GM12878 (cell line): ENCODE data around the gene BEGAIN. TPM values are rescaled to one million over a fixed set of nuclear protein-coding genes. Genes with fewer than 3 reads are reported as not detected.

ENCODE experiments used
- ATAC-seq: fragments of 200-7000 bp; cut with Tn5 transposase; 3 replicates; pipeline ENCODE4 v1.9.1; 2020; ENCODE audit warnings: mild to moderate bottlenecking, moderate library complexity
- BruUV-seq: library from RNA; stranded (reverse); fragments of 400-500 nt; replicated peaks from 2 replicates; lab custom pipeline; 2021; lab: Mats Ljungman, UMichigan
- CTCF ChIA-PET: fragments of 300-600 bp; sonication (Branson Sonifier 250); formaldehyde crosslinking; extraction: SDS; loops from one replicate; lab custom pipeline; 2021; ENCODE audit warnings: inconsistent platforms; lab: Yijun Ruan, JAX
- POLR2A ChIA-PET: fragments of 350-600 bp; formaldehyde crosslinking; extraction: SDS; loops from one replicate; lab custom pipeline; 2021; ENCODE audit warnings: inconsistent platforms; lab: Charles Lee
- RAD21 ChIA-PET: fragments of 300-600 bp; sonication (Branson Sonifier 250); formaldehyde crosslinking; loops from one replicate; lab custom pipeline; 2023; ENCODE audit warnings: antibody characterized with exemption; ENCODE audit not compliant: unreplicated experiment; lab: Charles Lee
- SMC1A ChIA-PET: fragments of 300-600 bp; sonication (Branson Sonifier 250); formaldehyde crosslinking; loops from one replicate; lab custom pipeline; 2023; ENCODE audit not compliant: unreplicated experiment, uncharacterized antibody; lab: Charles Lee
- DNase-seq: peaks from one replicate; pipeline ENCODE4 v3.0.0-alpha.2; 2011; ENCODE audit warnings: low read depth, low spot score
- FAIRE-seq: peaks from 3 replicates; lab custom pipeline; 2011; peaks lifted over from hg19 to GRCh38; lab: Jason Lieb, UNC
- H2AFZ ChIP-seq: 2 replicates; pipeline ENCODE4 v1.6.0; 2011; ENCODE audit warnings: low read depth, low read length, control low read depth; ENCODE audit not compliant: control insufficient read depth
- H3K27ac ChIP-seq: 2 replicates; pipeline ENCODE4 v1.5.1; 2011; ENCODE audit warnings: control low read depth; ENCODE audit not compliant: control insufficient read depth, insufficient read depth
- H3K27me3 ChIP-seq, 2 experiments: replicated peaks in 1 of 2; 2 replicates each; pipeline versions ENCODE4 v1.6.0 to v1.6.1; 2011; ENCODE audit warnings: low read length in 1 of 2; ENCODE audit not compliant: control insufficient read depth in 2 of 2, insufficient read depth in 2 of 2
- H3K36me3 ChIP-seq, 2 experiments: 2 replicates each; pipeline ENCODE4 v1.5.1; 2011; ENCODE audit warnings: low read length in 1 of 2; ENCODE audit not compliant: control insufficient read depth in 2 of 2, insufficient read depth in 2 of 2
- H3K4me1 ChIP-seq: 2 replicates; pipeline ENCODE4 v1.6.1; 2011; ENCODE audit warnings: mild to moderate bottlenecking, low read length, moderate library complexity, mixed read lengths; ENCODE audit not compliant: control insufficient read depth, insufficient read depth
- H3K4me2 ChIP-seq: 2 replicates; pipeline ENCODE4 v1.6.0; 2011; ENCODE audit warnings: control low read depth; ENCODE audit not compliant: control insufficient read depth, insufficient read depth
- H3K4me3 ChIP-seq: fragments of 200-600 bp; sonication (generic); 2 replicates; pipeline ENCODE4 v1.5.1; 2016
- H3K79me2 ChIP-seq: 2 replicates; pipeline ENCODE4 v1.6.0; 2011; ENCODE audit warnings: low read length; ENCODE audit not compliant: control insufficient read depth, insufficient read depth
- H3K9ac ChIP-seq: 2 replicates; pipeline ENCODE4 v1.8.0; 2011; ENCODE audit warnings: low read length, control low read depth, mixed read lengths; ENCODE audit not compliant: control insufficient read depth, insufficient read depth
- H3K9me3 ChIP-seq: replicated peaks from 3 replicates; pipeline ENCODE4 v1.5.1; 2011; ENCODE audit warnings: mild to moderate bottlenecking, low read length; ENCODE audit not compliant: control insufficient read depth, insufficient read depth
- H4K20me1 ChIP-seq: 2 replicates; pipeline ENCODE4 v1.6.0; 2011; ENCODE audit not compliant: control insufficient read depth, insufficient read depth
- CBX3 ChIP-seq: fragments of 200-600 bp; sonication (generic); IDR thresholded peaks from 2 replicates; pipeline ENCODE4 v1.6.1; 2016; ENCODE audit warnings: low read depth, borderline replicate concordance
- ESRRA ChIP-seq: IDR thresholded peaks from 2 replicates; pipeline ENCODE4 v1.6.1; 2012; ENCODE audit warnings: mild to moderate bottlenecking, low read length, improper control_type of control experiment
- HDGF ChIP-seq: fragments of 450-650 bp; IDR thresholded peaks from 2 replicates; pipeline ENCODE4 v1.6.1; 2016; ENCODE audit warnings: antibody characterized with exemption
- KLF5 ChIP-seq: fragments of 450-650 bp; IDR thresholded peaks from 2 replicates; pipeline ENCODE4 v1.6.1; 2014; ENCODE audit warnings: mild to moderate bottlenecking; ENCODE audit not compliant: partially characterized antibody
- MEF2A ChIP-seq: IDR thresholded peaks from 2 replicates; pipeline ENCODE4 v1.6.1; 2011; ENCODE audit warnings: low read depth, mild to moderate bottlenecking, low read length, moderate library complexity; ENCODE audit not compliant: insufficient read depth
- NR2C1 ChIP-seq: fragments of 450-650 bp; IDR thresholded peaks from 2 replicates; pipeline ENCODE4 v1.6.1; 2017; ENCODE audit warnings: antibody characterized with exemption, mild to moderate bottlenecking, moderate library complexity
- RFX5 ChIP-seq: IDR thresholded peaks from 2 replicates; pipeline ENCODE4 v1.6.1; 2011; ENCODE audit warnings: low read depth, low read length, improper control_type of control experiment
- SMAD1 ChIP-seq: fragments of 450-650 bp; IDR thresholded peaks from 2 replicates; pipeline ENCODE4 v1.6.1; 2018; ENCODE audit warnings: mild to moderate bottlenecking, low read depth; ENCODE audit not compliant: partially characterized antibody
- SPI1 ChIP-seq: IDR thresholded peaks from 2 replicates; pipeline ENCODE4 v1.6.1; 2011; ENCODE audit warnings: low read depth, mild to moderate bottlenecking, low read length, moderate library complexity, borderline replicate concordance; ENCODE audit not compliant: insufficient read depth
- TCF7 ChIP-seq: IDR thresholded peaks from 2 replicates; pipeline ENCODE4 v1.6.1; 2014; ENCODE audit warnings: antibody characterized with exemption, borderline replicate concordance
- WGBS: methylation state at CpG from one replicate; pipeline ENCODE4 v1.1.6; 2016; ENCODE audit warnings: low lambda C conversion rate; ENCODE audit not compliant: insufficient replicate concordance, insufficient coverage; ENCODE audit errors: missing lambda C conversion rate; 5-methylcytosine and 5-hydroxymethylcytosine counted together
- in situ Hi-C: fragments of 300-500 bp; cut with MboI; formaldehyde crosslinking; loops from 9 replicates; pipeline ENCODE4 v1.14.3; 2018; ENCODE audit warnings: mixed read lengths
- intact Hi-C: fragments of 100-400 bp; cut with micrococcal nuclease; formaldehyde crosslinking; loops from one replicate; pipeline ENCODE4 v1.14.2; 2022; ENCODE audit not compliant: unreplicated experiment
- polyA plus RNA-seq, 11 experiments: library from polyadenylated mRNA; depleted of rRNA in 4 of 11; unstranded in 6 of 11; stranded (reverse) in 5 of 11; fragments of >200 nt; fragmentation: Nextera tagmentation in 4 of 11; fragmentation: Illumina TruSeq in 1 of 11; extraction: Ambion mirVana in 4 of 11; extraction: Trizol in 1 of 11; gene quantifications; 1 replicate in 1 of 11; 2 replicates in 10 of 11; pipeline versions ENCODE4 v1.2.1 to v1.2.3, GENCODE V29; 2011 to 2016; ENCODE audit warnings: inconsistent platforms in 2 of 11, missing spikeins in 2 of 11, low read depth in 1 of 11
- total RNA-seq, 4 experiments: library from RNA; depleted of rRNA in 3 of 4; stranded (reverse); fragments of >200 nt in 3 of 4; fragmentation: Illumina TruSeq in 1 of 4; extraction: Trizol in 1 of 4; gene quantifications; 2 replicates each; pipeline versions ENCODE4 v1.2.1 to v1.2.3, GENCODE V29; 2013 to 2021
- TF ChIP-seq, protein P1 (sequence below): IDR thresholded peaks from 2 replicates; pipeline ENCODE4 v1.6.1; 2011; ENCODE audit warnings: borderline replicate concordance, low read depth, mild to moderate bottlenecking, moderate library complexity, mixed read lengths, low read length; ENCODE audit not compliant: insufficient read depth; ENCODE audit errors: extremely low read length
- TF ChIP-seq, protein P2 (sequence below): fragments of 450-650 bp; IDR thresholded peaks from 2 replicates; pipeline ENCODE4 v1.6.1; 2017; ENCODE audit warnings: antibody characterized with exemption, mild to moderate bottlenecking, moderate library complexity

BEGAIN gene
- total and polyA plus RNA-seq, 10 of the 15 experiments (the other 5 are each of a cell fraction or from before 2014, with no cell fraction given): 0.01 to 0.31 (median 0.06) TPM; not detected in 5

DNA sequence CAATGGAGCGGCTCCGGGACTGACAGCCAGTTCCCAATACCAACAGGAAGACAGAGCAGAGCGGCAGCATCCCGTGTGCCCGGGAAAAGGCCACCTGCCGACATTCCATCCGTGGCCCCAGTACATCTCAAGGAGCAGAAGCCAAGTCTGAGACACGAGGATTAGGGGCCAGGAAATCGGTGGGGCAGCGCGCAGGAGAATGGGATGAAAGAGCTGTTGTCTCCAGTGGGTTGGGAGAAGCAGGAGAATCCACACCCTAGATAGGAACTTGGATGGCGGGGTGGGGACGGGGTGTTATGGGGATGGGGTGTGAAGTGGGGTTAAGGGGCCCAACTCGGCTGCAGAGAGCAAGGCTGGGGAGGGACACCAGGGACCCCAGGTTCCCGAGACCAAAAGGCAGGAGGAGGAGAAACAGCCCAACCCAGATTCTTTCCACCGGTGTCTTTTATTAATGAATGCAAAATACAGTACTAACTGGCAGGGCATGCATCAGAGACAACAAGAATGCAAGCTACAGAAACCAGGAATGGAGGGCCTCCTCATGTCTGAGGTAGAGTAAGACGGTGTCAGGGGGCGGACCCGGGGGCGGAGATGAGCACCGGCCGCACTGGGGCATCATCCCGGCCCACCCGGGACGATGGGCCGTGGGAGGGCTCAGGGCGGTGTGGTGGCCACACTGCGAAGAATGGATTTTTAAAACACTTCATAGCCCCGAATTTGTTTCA, 50.3 kb downstream of the BEGAIN start:
- H3K4me3 ChIP-seq: no peak overlapping the region
- CTCF ChIA-PET: no interaction called here
- WGBS: 56% methylated on average over 29 of the region's 29 CpGs
- no peaks in the 10 kb centered on the region for H4K20me1 ChIP-seq
- no peak for FAIRE-seq
- ATAC-seq: no peak
- H3K79me2 ChIP-seq: no peaks in the 10 kb centered on the region
- no peak overlapping the region for H3K9ac ChIP-seq
- POLR2A ChIA-PET: no interaction called here
- no TSS peak for BruUV-seq
- RAD21 ChIA-PET: no interaction called here
- no peaks in the 10 kb centered on the region for H3K27me3 ChIP-seq
- TF ChIP-seq, protein P1, sequence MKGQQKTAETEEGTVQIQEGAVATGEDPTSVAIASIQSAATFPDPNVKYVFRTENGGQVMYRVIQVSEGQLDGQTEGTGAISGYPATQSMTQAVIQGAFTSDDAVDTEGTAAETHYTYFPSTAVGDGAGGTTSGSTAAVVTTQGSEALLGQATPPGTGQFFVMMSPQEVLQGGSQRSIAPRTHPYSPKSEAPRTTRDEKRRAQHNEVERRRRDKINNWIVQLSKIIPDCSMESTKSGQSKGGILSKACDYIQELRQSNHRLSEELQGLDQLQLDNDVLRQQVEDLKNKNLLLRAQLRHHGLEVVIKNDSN: no peak
- TF ChIP-seq KLF5 (no peak), HDGF (no peak), NR2C1 (no peak), SPI1 (no peak), RFX5 (no peak), ESRRA (no peak), SMAD1 (no peak), MEF2A (no peak), TCF7 (no peak), CBX3 (no peak)
- TF ChIP-seq, protein P2, sequence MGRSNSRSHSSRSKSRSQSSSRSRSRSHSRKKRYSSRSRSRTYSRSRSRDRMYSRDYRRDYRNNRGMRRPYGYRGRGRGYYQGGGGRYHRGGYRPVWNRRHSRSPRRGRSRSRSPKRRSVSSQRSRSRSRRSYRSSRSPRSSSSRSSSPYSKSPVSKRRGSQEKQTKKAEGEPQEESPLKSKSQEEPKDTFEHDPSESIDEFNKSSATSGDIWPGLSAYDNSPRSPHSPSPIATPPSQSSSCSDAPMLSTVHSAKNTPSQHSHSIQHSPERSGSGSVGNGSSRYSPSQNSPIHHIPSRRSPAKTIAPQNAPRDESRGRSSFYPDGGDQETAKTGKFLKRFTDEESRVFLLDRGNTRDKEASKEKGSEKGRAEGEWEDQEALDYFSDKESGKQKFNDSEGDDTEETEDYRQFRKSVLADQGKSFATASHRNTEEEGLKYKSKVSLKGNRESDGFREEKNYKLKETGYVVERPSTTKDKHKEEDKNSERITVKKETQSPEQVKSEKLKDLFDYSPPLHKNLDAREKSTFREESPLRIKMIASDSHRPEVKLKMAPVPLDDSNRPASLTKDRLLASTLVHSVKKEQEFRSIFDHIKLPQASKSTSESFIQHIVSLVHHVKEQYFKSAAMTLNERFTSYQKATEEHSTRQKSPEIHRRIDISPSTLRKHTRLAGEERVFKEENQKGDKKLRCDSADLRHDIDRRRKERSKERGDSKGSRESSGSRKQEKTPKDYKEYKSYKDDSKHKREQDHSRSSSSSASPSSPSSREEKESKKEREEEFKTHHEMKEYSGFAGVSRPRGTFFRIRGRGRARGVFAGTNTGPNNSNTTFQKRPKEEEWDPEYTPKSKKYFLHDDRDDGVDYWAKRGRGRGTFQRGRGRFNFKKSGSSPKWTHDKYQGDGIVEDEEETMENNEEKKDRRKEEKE: no peak
- DNase-seq: no peak
- in situ Hi-C loops (no loop called here), intact Hi-C loops (no loop called here)
- H3K36me3 ChIP-seq: no peaks in the 10 kb centered on the region; a peak in 1 of 4 replicates
- H2AFZ ChIP-seq: no peak overlapping the region
- no peak overlapping the region for H3K27ac ChIP-seq
- SMC1A ChIA-PET: no interaction called here
- H3K4me1 ChIP-seq: no peaks in the 10 kb centered on the region
- no peaks in the 10 kb centered on the region for H3K9me3 ChIP-seq
- no peak overlapping the region for H3K4me2 ChIP-seq
